ENCODE measurements around the gene KATNAL2.
A peak's percentile ranks its signal among the peaks of the same experiment; 100 is the strongest.
"Not testable (repeated sequence)": the region's sequence is repeated elsewhere in the genome, so short reads cannot be mapped to it uniquely, and the experiment has no call there.

Gene KATNAL2

GRCh38 chr18:46939337-46939963 is 22.0 kb downstream of the KATNAL2 start:
- no peak for DNase-seq (ENCODE audit: low spot score)

- no peak for DNase-seq (ENCODE audit: low spot score)
Observed at GRCh38 chr18:46939998-46940571, 22.7 kb downstream of the KATNAL2 start.

GRCh38 chr18:46942646-46943045 is 25.2 kb downstream of the KATNAL2 start:
- no peak for DNase-seq (ENCODE audit: low spot score)

- peak; percentile 80 for DNase-seq (ENCODE audit: low spot score)
Observed at GRCh38 chr18:46946656-46947282, 29.4 kb downstream of the KATNAL2 start.

- DNase-seq (ENCODE audit: low spot score), result no peak
Observed at GRCh38 chr18:46950064-46950656, 32.8 kb downstream of the KATNAL2 start.

GRCh38 chr18:46953195-46953594 is 35.8 kb downstream of the KATNAL2 start:
- DNase-seq (ENCODE audit: low spot score), result no peak

- no peak for DNase-seq (ENCODE audit: low spot score)
Observed at GRCh38 chr18:46958209-46958608, 40.8 kb downstream of the KATNAL2 start.

GRCh38 chr18:46963656-46964578 is 46.5 kb downstream of the KATNAL2 start:
- DNase-seq (ENCODE audit: low spot score), result not testable (repeated sequence)

- DNase-seq (ENCODE audit: low spot score), result not testable (repeated sequence)
Observed at GRCh38 chr18:46964579-46965293, 47.3 kb downstream of the KATNAL2 start.

GRCh38 chr18:46966266-46966665 is 48.9 kb downstream of the KATNAL2 start:
- DNase-seq (ENCODE audit: low spot score), result not testable (repeated sequence)

- DNase-seq (ENCODE audit: low spot score), result not testable (repeated sequence)
Observed at GRCh38 chr18:46969551-46969950, 52.1 kb downstream of the KATNAL2 start.

GRCh38 chr18:47019870-47020269 is 102.5 kb downstream of the KATNAL2 start:
- DNase-seq (ENCODE audit: low spot score), result not testable (repeated sequence)

GRCh38 chr18:47020757-47021156 is 103.4 kb downstream of the KATNAL2 start:
- not testable (repeated sequence) for DNase-seq (ENCODE audit: low spot score)

- not testable (repeated sequence) for DNase-seq (ENCODE audit: low spot score)
Observed at GRCh38 chr18:47022821-47023220, 105.4 kb downstream of the KATNAL2 start.

GRCh38 chr18:47023769-47024465 is 106.5 kb downstream of the KATNAL2 start:
- not testable (repeated sequence) for DNase-seq (ENCODE audit: low spot score)

GRCh38 chr18:47025557-47026174 is 108.3 kb downstream of the KATNAL2 start:
- DNase-seq (ENCODE audit: low spot score), result not testable (repeated sequence)

- not testable (repeated sequence) for DNase-seq (ENCODE audit: low spot score)
Observed at GRCh38 chr18:47028738-47029137, 111.3 kb downstream of the KATNAL2 start.

GRCh38 chr18:47029684-47030353 is 112.4 kb downstream of the KATNAL2 start:
- not testable (repeated sequence) for DNase-seq (ENCODE audit: low spot score)

- not testable (repeated sequence) for DNase-seq (ENCODE audit: low spot score)
Observed at GRCh38 chr18:47030887-47031286, 113.5 kb downstream of the KATNAL2 start.
